IPS-15b (cell line): Measurements from ENCODE around the gene MBNL2.

Source experiments
- H3K27me3 ChIP-seq: one replicate; pipeline ENCODE4 v1.6.1; 2013; ENCODE audit warnings: low read length; ENCODE audit not compliant: control insufficient read depth, insufficient read depth
- H3K36me3 ChIP-seq: one replicate; pipeline ENCODE4 v1.6.1; 2013; ENCODE audit warnings: low read length; ENCODE audit not compliant: control insufficient read depth, insufficient read depth
- H3K4me1 ChIP-seq: one replicate; pipeline ENCODE4 v1.6.1; 2013; ENCODE audit warnings: mild to moderate bottlenecking, low read length; ENCODE audit not compliant: control insufficient read depth, insufficient read depth
- H3K4me3 ChIP-seq: one replicate; pipeline ENCODE4 v1.5.1; 2013; ENCODE audit warnings: low read depth, low read length
- H3K9ac ChIP-seq: one replicate; pipeline ENCODE4 v1.6.1; 2013; ENCODE audit warnings: low read depth, mild to moderate bottlenecking, low read length
- H3K9me3 ChIP-seq: one replicate; pipeline ENCODE4 v1.6.1; 2013; ENCODE audit warnings: mild to moderate bottlenecking, low read length; ENCODE audit not compliant: control insufficient read depth, insufficient read depth

MBNL2 gene

GRCh38 chr13:97267418-97268059, 45.4 kb downstream of the MBNL2 start:
- no peaks in the 10 kb centered on the region for H3K27me3 ChIP-seq
- H3K36me3 ChIP-seq: no peaks in the 10 kb centered on the region
- no peaks in the 10 kb centered on the region for H3K9me3 ChIP-seq
- no peak overlapping the region for H3K9ac ChIP-seq
- H3K4me1 ChIP-seq: peaks cover 8% of the 10 kb centered on the region
- H3K4me3 ChIP-seq: no peak overlapping the region

DNA sequence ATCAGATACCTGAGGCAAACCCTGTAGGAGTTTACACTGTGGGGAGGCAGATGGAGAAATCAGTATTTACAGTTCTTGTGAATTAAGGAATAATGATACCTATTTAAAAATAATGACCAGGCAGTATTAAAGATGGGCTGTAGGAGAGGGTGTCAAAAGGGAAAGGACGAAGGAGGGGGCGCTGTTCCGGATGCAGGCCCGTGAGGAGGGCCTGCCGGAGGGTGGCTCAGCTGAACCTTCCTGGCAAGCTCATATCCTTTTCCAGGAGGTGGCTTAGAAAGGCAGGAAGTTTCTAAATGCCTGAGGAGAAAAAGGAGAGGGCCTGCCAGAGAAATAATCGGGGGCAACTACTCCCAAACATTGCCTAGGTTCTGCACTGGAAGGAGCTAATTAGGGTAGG, 46.6 kb downstream of the MBNL2 start:
- Histone ChIP-seq H3K36me3 (no peaks in the 10 kb centered on the region), H3K9me3 (no peaks in the 10 kb centered on the region), H3K9ac (no peak overlapping the region), H3K4me3 (no peak overlapping the region), H3K4me1 (peaks cover 8% of the 10 kb centered on the region), H3K27me3 (no peaks in the 10 kb centered on the region)

- no peaks in the 10 kb centered on the region for H3K27me3 ChIP-seq
- H3K4me1 ChIP-seq: peaks cover 8% of the 10 kb centered on the region
- H3K9ac ChIP-seq: no peak overlapping the region
- no peak overlapping the region for H3K4me3 ChIP-seq
- H3K36me3 ChIP-seq: no peaks in the 10 kb centered on the region
- no peaks in the 10 kb centered on the region for H3K9me3 ChIP-seq
These were observed 47.5 kb downstream of the MBNL2 start for GRCh38 chr13:97269603-97270002.

DNA sequence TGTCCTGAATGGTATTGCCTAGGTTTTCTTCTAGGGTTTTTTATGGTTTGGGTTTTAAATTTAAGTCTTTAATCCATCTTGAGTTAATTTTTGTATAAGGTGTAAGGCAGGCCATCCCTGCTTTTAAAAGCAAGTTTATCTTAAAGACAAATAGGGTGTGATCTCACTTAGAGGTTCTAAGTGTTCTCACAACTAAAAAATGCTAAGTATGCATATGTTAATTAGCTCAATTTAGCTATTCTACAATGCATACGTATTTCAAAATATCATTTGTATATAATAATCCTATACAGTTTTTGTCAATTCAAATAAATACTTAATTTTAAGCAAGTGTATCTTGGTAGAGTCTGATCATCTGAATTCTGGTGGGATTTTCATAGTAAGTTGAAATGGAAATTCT, 50.4 kb downstream of the MBNL2 start:
- no peaks in the 10 kb centered on the region for H3K36me3 ChIP-seq
- H3K4me1 ChIP-seq: peaks cover under 1% of the 10 kb centered on the region
- no peak overlapping the region for H3K4me3 ChIP-seq
- no peaks in the 10 kb centered on the region for H3K9me3 ChIP-seq
- H3K9ac ChIP-seq: no peak overlapping the region
- H3K27me3 ChIP-seq: no peaks in the 10 kb centered on the region

DNA sequence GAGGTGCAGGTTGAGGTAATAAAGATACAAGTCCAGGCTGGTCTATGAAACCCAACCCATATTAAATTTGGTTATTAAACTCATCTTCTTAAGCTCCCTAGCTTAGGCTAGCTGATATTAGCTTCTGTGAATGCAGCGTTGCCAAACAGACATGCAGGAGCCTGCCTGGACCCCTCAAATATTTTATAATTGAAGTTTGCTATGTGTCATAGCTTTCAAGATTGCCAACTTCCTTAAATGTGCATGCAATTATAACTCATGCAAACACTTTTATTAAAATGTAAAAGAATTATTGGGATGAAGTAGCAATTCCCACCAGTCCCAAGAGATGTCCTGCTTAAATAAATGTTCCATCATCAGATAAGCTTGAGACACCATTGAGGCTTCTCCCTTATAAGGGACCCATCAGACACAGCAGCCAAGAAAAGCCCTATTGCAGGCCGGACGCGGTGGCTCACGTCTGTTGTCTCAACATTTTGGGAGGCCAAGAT, 51.3 kb downstream of the MBNL2 start:
- no peaks in the 10 kb centered on the region for H3K4me1 ChIP-seq
- H3K9me3 ChIP-seq: no peaks in the 10 kb centered on the region
- H3K27me3 ChIP-seq: no peaks in the 10 kb centered on the region
- no peaks in the 10 kb centered on the region for H3K36me3 ChIP-seq
- H3K4me3 ChIP-seq: no peak overlapping the region
- H3K9ac ChIP-seq: no peak overlapping the region

DNA sequence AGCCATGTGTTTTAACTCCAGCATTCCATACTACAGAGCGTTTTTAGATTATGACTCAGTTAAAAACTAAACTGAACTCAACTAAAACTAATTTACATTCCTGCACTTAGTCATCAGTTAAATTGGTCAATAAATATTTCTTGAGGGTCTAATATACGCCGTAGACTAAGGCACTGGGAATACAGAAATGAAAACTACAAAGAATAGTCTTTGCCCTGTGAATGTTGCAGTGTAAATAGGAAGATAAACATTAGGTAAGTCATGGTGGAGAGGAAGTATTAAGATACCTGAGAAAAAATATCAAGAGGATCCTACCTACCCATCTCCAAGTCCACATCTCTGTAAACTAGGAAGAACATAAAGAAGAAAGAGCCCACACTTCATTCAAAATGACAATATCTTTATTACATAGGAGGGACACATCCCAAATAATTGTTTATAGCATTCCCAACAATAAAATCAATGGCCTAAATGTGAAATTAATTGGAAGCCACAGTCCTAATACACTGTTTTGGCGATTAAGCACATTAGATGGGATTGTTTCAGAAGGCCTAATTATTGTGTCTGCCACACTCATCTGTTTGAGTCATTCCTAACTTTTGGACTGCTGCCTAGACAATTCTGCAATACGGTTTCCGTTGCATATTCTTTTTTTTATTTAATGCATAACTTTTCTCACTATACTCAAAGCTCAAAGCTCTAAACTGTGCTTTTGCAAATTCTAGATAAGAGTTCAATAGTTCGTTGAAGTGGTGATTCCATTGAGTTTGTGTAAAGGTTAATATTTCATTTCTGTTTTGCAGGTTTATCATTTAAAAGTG, 52.9 kb downstream of the MBNL2 start:
- H3K27me3 ChIP-seq: no peaks in the 10 kb centered on the region
- H3K9me3 ChIP-seq: no peaks in the 10 kb centered on the region
- no peaks in the 10 kb centered on the region for H3K36me3 ChIP-seq
- no peak overlapping the region for H3K4me3 ChIP-seq
- H3K4me1 ChIP-seq: no peaks in the 10 kb centered on the region
- no peak overlapping the region for H3K9ac ChIP-seq

DNA sequence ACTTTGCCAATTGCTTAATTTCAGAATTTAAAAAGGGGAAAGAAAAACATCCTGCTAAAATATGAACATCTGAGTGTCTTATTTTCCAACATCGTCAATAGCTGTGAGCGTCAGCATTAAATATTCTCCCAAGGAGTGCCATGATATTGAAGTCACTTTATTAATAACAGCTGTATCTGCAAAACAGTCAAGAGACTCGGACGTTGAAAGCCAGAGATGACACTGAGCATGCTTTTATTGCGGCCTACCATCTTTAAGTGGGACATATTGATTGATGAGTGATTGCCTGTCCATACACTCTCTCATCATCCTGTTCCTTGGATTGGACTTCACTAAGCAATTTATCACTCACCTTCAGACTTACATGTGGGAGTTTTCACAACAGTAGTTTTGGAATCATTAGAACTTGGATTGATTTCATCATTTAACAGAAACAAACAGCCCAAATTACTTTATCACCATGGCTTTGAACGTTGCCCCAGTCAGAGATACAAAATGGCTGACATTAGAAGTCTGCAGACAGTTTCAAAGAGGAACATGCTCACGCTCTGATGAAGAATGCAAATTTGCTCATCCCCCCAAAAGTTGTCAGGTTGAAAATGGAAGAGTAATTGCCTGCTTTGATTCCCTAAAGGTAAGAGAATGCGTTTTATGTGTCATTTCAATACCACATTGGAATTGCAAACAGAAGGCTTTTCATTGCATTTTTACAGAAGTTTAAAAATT, 53.8 kb downstream of the MBNL2 start:
- no peaks in the 10 kb centered on the region for H3K27me3 ChIP-seq
- H3K4me3 ChIP-seq: no peak overlapping the region
- H3K4me1 ChIP-seq: no peaks in the 10 kb centered on the region
- H3K9me3 ChIP-seq: no peaks in the 10 kb centered on the region
- no peak overlapping the region for H3K9ac ChIP-seq
- H3K36me3 ChIP-seq: no peaks in the 10 kb centered on the region

DNA sequence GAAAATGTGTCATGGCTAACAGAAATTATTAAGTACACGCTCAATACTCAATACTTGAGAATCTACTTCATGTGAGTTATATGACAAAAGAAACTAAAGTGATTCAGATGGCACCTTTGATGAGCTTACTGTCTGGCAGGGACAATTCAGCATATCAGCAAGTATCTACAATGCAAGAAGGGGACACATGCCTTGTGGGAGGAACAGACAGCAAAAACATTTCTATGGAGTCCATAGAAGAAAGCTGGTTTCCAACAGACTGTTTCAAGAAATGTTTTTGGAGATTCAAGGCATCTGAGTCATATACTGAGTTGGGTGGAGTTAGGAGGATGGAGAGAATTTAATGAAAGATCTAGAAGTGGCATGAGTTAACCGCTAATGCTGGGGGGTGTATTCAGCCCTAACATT, 54.7 kb downstream of the MBNL2 start:
- Histone ChIP-seq H3K9ac (no peak overlapping the region), H3K4me1 (no peaks in the 10 kb centered on the region), H3K4me3 (no peak overlapping the region), H3K27me3 (no peaks in the 10 kb centered on the region), H3K36me3 (no peaks in the 10 kb centered on the region), H3K9me3 (no peaks in the 10 kb centered on the region)

DNA sequence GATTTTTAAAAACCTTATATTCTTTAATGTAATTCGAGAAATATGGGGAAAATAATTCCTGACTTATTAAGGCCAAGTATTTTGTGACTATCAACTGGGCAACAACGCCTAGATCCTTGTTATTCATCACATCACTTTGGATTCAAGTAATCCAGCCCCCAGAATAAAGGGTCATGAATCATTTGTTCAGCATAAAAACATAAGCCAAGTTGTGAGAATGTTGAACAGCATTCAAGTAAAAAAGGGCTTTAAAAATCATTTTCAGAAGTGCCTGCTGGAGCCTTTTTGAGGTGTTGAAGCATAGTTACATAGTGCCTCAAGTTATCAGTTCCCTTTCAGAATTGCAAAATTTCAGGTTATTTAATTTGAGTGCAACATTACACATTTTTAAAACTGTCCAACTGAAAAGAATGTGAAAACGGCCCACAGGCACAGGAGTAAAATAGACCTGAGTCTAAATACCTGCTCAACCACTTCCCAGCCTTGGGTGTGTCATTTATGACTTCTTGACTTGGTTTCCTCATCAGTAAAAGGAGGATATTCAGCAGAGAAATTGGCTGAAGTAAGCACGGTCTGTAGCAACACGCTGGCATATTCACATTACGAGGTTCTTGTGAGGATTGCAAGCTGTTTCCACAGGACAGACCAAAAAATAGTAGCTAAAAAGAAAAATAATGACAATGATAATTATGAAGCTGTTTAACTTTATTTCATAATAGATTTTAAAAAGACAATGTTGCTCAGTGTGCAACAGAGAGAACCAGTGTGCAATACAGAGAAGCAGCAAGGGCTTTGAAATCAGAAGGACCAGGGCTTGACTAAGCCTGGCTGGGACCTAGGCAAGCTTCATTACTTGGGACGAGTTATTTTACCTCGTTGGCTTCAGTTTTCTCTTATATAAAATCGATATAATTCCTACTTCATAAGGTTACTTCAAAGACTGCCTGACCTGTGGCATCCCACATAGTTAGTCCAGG, 56.6 kb downstream of the MBNL2 start:
- Histone ChIP-seq H3K9me3 (no peaks in the 10 kb centered on the region), H3K4me1 (no peaks in the 10 kb centered on the region), H3K27me3 (no peaks in the 10 kb centered on the region), H3K4me3 (no peak overlapping the region), H3K9ac (no peak overlapping the region), H3K36me3 (no peaks in the 10 kb centered on the region)

GRCh38 chr13:97279913-97280312, 57.8 kb downstream of the MBNL2 start:
- Histone ChIP-seq H3K9ac (no peak overlapping the region), H3K4me1 (no peaks in the 10 kb centered on the region), H3K36me3 (no peaks in the 10 kb centered on the region), H3K9me3 (no peaks in the 10 kb centered on the region), H3K4me3 (no peak overlapping the region), H3K27me3 (no peaks in the 10 kb centered on the region)

DNA sequence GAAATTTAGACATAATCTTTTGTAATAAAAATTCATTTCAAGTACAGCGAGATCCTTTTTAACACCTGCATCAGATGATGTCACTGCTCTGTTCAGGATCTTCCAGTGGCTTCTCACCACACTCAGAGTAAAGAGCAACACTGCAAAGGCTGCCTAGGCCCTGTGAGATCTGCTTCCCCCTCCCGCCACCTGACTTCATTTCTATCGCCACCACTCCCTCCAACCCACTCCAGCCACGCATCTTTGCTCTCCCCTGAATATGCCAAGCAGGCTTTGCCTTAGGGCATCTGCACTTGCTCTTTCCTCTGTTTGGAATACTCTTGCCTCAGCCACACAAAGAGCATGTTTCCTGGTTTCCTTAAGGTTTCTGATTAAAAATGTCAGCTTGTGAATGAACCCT, 58.3 kb downstream of the MBNL2 start:
- no peak overlapping the region for H3K9ac ChIP-seq
- H3K36me3 ChIP-seq: no peaks in the 10 kb centered on the region
- no peaks in the 10 kb centered on the region for H3K9me3 ChIP-seq
- H3K27me3 ChIP-seq: no peaks in the 10 kb centered on the region
- H3K4me3 ChIP-seq: no peak overlapping the region
- H3K4me1 ChIP-seq: no peaks in the 10 kb centered on the region
